Body of pancreas (tissue), 4 donors: Measurements from ENCODE around the gene PROM2. TPM values are rescaled to one million over a fixed set of nuclear protein-coding genes. Genes with fewer than 3 reads are reported as not detected.

Source experiments
- ATAC-seq: fragments of 150-250 bp; one replicate; pipeline ENCODE4 v1.9.1; 2016
- DNase-seq, 4 donors: peaks; one replicate each; pipeline ENCODE4 v3.0.0-alpha.2; 2019
- H3K27ac ChIP-seq, 4 donors: fragments of 200-600 bp; sonication (generic); 1 replicate in 3 of 4; 2 replicates in 1 of 4; pipeline versions ENCODE4 v1.5.1 to v1.6.1; 2016 to 2019; ENCODE audit warnings: mild to moderate bottlenecking in 1 of 4, mixed read lengths in 1 of 4, moderate library complexity in 1 of 4
- H3K27me3 ChIP-seq, 2 donors: fragments of 200-600 bp; sonication (generic); one replicate each; pipeline ENCODE4 v1.6.0; 2016; ENCODE audit warnings: mild to moderate bottlenecking in 1 of 2
- H3K36me3 ChIP-seq, 2 donors: fragments of 200-600 bp; sonication (generic); replicated peaks in 1 of 2; 2 replicates each; pipeline ENCODE4 v1.5.1; 2016; ENCODE audit warnings: low read depth in 2 of 2; ENCODE audit not compliant: insufficient read depth in 1 of 2
- H3K4me1 ChIP-seq: fragments of 200-600 bp; sonication (generic); one replicate; pipeline ENCODE4 v1.6.0; 2016
- H3K4me3 ChIP-seq, 2 donors: fragments of 200-600 bp; sonication (generic); 1 replicate in 1 of 2; 2 replicates in 1 of 2; pipeline ENCODE4 v1.5.1; 2016 to 2019
- H3K9me3 ChIP-seq, 3 donors: fragments of 200-600 bp; sonication (generic); 1 replicate in 2 of 3; 2 replicates in 1 of 3; pipeline ENCODE4 v1.5.1; 2016
- CTCF ChIP-seq, 7 experiments: fragments of 450-650 bp in 4 of 7; fragments of 200-600 bp in 3 of 7; sonication (generic) in 3 of 7; IDR thresholded peaks; one replicate each; pipeline ENCODE4 v1.5.1; 2016 to 2019; ENCODE audit warnings: antibody characterized with exemption in 7 of 7
- POLR2A ChIP-seq, 3 donors: fragments of 450-650 bp; IDR thresholded peaks; one replicate each; pipeline ENCODE4 v1.6.1; 2016; ENCODE audit warnings: antibody characterized with exemption in 3 of 3, mild to moderate bottlenecking in 2 of 3
- WGBS, 2 donors: methylation state at CpG; one replicate each; pipeline ENCODE4 v1.1.5; 2017; 5-methylcytosine and 5-hydroxymethylcytosine counted together
- intact Hi-C: fragments of 100-400 bp; cut with DNase I; formaldehyde crosslinking; loops from one replicate; pipeline ENCODE4 v1.15.1; 2023
- total RNA-seq, 2 donors: library from RNA; depleted of rRNA; stranded (reverse); fragments of >200 nt; gene quantifications; one replicate each; pipeline ENCODE4 v1.1.0, GENCODE V29; 2016

Gene PROM2
- total RNA-seq, 2 donors from 2014 or later = 17.6 to 31.6 TPM

GRCh38 chr2:95317123-95317500 lies 42.9 kb downstream of the PROM2 start:
- WGBS, 2 donors = 69 to 72% methylated on average over 2 to 3 of the region's 6 CpGs
- TF ChIP-seq POLR2A (IDR thresholded peaks at IDR 0.05) (no peak), CTCF (IDR thresholded peaks at IDR 0.05) (no peak)
- Histone ChIP-seq H3K4me1 (no peaks in the 10 kb centered on the region), H3K27me3 (no peaks in the 10 kb centered on the region), H3K36me3 (no peaks in the 10 kb centered on the region), H3K27ac (no peak overlapping the region), H3K9me3 (no peaks in the 10 kb centered on the region), H3K4me3 (no peak overlapping the region)
- DNase-seq = no peak
- intact Hi-C loops = no loop called here
- ATAC-seq = no peak

GRCh38 chr2:95317665-95318425 lies 43.6 kb downstream of the PROM2 start:
- Histone ChIP-seq H3K27ac (no peak overlapping the region), H3K9me3 (no peaks in the 10 kb centered on the region), H3K4me1 (no peaks in the 10 kb centered on the region), H3K27me3 (no peaks in the 10 kb centered on the region), H3K36me3 (no peaks in the 10 kb centered on the region), H3K4me3 (no peak overlapping the region)
- DNase-seq = no peak
- no peak for ATAC-seq
- intact Hi-C loops = no loop called here
- 80 to 87% methylated on average over 10 to 12 of the region's 12 CpGs for WGBS, 2 donors
- TF ChIP-seq POLR2A (IDR thresholded peaks at IDR 0.05) = no peak
- TF ChIP-seq CTCF (IDR thresholded peaks at IDR 0.05) = no peak

DNA sequence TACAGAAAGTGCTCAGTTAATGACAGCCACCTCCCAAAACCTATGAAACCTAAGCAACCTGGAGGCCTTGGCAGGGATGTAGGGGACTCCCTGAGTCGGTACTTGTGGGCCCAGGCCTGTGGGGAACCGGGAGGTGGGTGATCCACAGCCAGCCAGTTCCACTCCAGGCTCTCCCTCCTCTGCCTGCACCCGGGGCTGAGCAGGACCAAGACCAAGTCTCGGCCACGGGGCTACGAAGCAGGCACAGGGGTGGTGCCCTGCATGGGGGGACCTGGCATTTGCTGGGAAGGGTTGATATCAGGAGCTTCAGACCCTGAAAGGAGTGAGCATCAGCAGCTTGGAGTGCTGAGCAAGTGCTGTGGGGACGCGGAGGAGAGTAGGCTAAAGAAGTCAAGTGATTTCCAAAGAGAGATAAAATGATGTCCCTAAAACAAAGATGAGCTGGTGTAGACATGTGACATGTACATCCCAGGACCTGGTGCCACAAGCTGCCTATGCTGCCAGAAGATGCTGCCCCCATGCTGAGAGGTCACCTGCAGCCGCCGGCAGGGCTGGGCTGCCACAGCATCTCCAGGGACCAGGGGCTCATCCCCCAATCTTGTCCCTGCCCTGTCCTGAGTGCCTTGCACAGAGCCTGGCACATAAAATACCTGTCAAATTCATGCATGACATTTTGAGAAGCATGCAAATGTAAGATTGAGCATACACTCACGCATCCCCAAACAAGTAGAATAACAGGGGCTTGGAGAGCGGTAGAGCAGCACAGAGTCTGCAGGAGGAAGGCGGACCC lies 44.4 kb downstream of the PROM2 start:
- Histone ChIP-seq H3K36me3 (no peaks in the 10 kb centered on the region), H3K9me3 (no peaks in the 10 kb centered on the region), H3K4me3 (no peak overlapping the region), H3K27me3 (no peaks in the 10 kb centered on the region), H3K4me1 (no peaks in the 10 kb centered on the region), H3K27ac (no peak overlapping the region)
- DNase-seq (no peak), ATAC-seq (no peak)
- WGBS, 2 donors = 67 to 83% methylated on average over 13 of the region's 13 CpGs
- TF ChIP-seq POLR2A (IDR thresholded peaks at IDR 0.05) (no peak), CTCF (IDR thresholded peaks at IDR 0.05) (no peak)
- intact Hi-C loops = no loop called here

DNA sequence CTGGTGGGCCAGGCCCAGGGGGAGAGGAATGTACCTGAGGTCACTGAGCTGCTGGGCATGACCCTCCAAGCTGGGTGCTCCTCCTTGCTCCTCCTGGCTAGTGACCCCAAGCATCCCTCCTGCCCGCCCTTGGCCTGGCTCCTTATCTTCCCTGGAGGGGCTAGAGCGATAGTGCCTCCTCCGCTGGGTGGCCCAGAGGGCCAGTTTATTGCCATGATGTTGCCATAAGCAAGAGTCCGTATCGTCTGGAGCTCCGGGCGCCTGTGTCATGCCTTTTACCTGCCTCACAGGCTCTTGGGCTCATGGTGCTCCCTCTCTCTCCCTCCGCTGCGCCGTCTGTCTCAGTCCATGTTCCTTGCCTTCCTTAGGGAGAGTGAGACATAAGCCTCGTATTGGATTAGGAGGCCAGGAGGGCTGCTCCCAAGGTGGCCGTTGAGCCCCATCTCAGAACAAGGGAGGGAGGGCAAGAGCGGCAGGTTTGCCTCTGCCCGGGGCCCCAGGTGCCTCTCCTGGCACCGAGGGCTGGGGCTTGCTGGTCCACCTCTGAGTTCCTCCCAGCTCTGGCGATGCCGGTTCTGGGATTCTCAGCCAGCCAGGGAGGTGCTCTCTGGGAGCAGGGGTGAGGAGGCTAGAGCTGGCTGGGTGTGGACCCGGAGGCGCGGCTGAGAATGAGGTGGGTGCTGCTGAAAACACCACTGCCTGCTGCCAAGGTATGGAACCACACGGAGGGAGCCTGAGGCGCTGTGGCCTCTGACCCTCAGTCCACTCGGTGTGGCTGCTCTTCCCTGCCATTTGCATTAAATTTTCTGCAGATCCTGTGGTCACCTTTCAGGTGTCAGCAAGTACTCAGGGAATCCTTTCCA lies 45.5 kb downstream of the PROM2 start:
- WGBS, 2 donors = 81 to 90% methylated on average over 20 to 23 of the region's 23 CpGs
- ATAC-seq (no peak), DNase-seq (no peak)
- no peaks in the 10 kb centered on the region for H3K27me3 ChIP-seq
- H3K9me3 ChIP-seq = no peaks in the 10 kb centered on the region
- no peaks in the 10 kb centered on the region for H3K4me1 ChIP-seq
- no peak overlapping the region for H3K4me3 ChIP-seq
- TF ChIP-seq CTCF (IDR thresholded peaks at IDR 0.05) = no peak
- no peak for TF ChIP-seq POLR2A (IDR thresholded peaks at IDR 0.05)
- no peaks in the 10 kb centered on the region for H3K36me3 ChIP-seq
- no peak overlapping the region for H3K27ac ChIP-seq
- intact Hi-C loops = no loop called here
